HG02840 (cell line): ENCODE measurements around the gene KCNC4.

Experiments
- ATAC-seq: cut with Tn5 transposase; IDR thresholded peaks from one replicate; pipeline ENCODE4 v1.9.1; 2021; ENCODE audit warnings: mild to moderate bottlenecking, moderate library complexity, moderate number of reproducible peaks; ENCODE audit not compliant: unreplicated experiment, low FRiP score

KCNC4 gene

DNA sequence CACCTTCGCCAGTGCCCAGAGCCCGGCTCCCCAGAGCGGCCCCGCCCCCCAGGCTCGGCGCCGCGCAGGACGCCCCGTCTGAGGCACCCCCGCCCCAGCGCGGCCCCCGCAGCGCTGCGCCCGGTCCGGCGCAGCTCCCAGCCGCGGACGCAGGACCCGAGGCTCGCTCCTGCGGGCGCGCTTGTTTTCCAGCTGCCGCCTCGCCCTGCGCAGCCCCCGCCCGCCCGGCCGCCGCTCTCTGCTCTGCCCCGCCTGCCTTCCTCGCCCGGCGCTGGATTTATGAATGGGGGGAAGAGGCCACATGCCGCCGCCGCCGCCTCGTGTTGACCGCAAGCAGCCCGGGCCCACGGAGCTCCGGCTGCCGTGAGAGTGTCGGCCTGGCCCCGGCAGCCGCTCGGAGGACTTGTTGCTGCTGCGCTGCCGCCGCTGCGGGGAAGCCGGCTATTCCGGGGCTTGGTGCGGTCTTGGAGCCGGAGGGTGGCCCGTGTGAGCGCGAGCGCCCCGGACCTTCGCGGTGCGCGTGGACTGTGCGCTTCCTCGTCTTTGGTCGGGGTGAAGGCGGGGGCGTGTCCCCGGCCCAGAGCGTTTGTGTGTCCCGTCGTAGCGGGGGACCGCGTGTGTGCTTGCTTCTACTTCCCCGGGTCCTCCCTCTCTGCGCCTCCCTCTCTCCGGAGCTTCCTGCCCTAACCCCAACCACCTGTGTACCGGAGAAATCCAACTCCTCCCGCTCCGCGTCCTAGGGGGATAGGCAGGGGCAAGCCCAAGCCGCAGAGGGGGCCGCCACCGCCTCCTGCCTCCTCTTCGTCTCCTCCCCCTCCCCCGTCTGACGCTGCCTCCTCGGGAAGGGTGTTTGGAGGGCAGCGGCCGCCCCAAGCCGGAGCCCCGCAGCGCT lies 736 bp downstream of the KCNC4 start:
- peak; percentile 26 for ATAC-seq

DNA sequence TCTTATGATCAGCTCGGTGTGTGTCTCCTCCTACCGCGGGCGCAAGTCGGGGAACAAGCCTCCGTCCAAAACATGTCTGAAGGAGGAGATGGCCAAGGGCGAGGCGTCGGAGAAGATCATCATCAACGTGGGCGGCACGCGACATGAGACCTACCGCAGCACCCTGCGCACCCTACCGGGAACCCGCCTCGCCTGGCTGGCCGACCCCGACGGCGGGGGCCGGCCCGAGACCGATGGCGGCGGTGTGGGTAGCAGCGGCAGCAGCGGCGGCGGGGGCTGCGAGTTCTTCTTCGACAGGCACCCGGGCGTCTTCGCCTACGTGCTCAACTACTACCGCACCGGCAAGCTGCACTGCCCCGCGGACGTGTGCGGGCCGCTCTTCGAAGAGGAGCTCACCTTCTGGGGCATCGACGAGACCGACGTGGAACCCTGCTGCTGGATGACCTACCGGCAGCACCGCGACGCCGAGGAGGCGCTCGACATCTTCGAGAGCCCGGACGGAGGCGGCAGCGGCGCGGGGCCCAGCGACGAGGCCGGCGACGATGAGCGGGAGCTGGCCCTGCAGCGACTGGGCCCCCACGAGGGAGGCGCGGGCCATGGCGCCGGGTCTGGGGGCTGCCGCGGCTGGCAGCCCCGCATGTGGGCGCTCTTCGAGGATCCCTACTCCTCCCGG lies 1.5 kb downstream of the KCNC4 start:
- no peak for ATAC-seq

DNA sequence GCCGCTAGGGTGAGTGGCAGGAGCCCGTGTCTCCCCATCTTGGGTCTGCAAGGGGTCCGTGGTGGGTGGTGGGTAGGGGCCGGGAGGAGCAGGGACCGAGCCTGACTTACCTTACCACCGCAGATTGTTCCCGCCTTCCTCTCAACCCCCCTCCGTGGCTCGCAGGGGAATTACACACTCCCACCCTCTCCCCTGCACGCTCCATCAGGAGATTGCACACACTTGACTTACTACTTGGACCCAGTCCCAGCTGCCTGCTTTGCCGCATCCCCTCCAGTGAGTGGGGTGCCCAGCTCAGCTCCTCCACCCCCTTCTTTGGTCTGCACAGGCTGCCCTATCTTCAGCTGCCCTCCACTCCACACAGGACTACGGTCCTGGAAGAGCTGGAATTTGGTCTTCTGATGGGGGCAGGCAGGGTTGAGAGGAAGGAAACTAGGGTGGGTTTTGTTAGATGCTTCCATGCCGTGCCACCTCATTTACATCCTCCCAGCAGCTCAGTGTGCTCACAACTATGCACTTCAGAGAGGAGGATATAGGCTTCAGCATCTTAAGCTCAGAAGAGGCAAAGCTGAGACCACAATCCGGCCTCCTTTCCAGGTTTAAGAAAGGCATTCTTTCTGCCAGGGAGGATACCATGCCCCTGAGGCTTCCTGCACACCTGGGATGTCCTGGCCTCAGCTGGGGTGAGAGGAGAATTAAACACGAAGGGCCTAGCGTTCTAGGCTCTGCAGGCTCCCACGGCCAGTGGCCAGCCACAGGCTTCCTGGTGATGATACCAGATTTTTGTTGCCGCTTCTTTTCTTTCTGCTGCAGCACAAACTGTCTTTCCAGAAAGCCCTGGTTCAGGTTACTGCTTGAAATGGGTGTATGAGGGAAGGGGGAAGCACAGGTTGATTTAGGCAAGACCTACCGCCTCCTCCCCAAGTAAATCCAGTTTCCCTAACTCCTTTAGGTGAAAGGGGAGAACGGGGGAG lies 2.3 kb downstream of the KCNC4 start:
- ATAC-seq = no peak

DNA sequence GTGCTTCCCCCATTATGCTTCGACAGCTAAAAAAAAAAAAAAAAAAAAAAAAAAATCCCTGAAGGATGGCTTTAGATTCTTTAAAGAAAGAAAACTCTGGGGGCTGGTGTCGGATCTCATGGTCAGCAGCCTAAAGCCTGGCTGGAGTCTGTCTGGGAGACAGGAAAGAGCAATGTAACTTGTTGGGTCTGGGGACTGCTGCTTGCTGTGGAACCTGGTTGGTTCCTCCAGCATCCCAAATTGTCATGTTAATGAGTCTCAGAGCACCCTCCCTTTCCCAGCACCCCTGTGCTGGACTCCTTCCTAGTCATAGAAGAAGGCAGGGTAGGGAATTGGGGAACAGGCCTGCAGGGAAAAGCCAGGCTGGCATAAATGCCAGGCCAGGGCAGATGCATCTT lies 3.0 kb downstream of the KCNC4 start:
- no peak for ATAC-seq

DNA sequence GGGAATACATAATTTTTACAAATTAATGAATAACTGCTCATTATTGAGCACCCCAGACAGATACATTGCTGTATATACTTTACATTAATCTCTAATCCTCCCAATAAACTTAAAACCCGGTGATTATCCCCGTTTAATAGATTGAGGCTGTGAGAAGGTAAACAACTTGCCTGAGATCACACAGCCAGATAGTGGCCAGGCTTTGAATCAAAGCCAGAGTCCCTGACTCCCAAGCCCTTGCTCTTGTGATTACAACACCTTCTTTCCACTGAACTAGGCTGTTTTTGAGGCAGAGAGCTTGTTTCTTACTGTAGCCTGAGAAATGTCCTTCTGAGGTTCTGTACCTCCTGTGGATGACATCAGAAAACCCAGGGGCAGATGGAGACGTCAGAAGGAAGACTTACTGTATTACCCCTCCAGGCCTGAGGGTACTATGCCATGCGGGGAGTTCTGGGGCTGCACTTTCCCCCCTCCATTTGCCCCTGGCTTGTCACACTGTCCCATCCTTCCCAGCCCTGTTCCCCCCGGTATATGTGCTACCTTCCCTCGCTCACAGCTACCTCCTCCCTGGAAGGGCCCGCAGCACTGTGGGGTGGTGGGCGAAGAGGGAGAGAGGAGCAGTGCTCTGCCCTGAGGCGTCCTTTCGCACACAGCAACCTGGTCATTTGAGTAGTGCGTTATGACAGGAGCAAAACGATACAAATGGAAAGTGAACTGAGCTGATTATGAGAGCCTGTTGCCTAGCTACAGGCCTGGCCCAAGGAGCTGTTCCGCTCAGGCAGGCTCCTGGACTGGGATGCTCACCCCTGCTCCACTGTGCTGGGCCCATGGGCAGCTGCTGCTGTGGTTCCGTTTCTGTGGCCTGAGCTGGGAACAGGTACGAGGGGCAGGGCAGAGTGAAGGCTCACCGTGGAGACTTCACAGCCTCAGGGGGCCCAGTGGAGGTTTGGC lies 4.6 kb downstream of the KCNC4 start:
- no peak for ATAC-seq

DNA sequence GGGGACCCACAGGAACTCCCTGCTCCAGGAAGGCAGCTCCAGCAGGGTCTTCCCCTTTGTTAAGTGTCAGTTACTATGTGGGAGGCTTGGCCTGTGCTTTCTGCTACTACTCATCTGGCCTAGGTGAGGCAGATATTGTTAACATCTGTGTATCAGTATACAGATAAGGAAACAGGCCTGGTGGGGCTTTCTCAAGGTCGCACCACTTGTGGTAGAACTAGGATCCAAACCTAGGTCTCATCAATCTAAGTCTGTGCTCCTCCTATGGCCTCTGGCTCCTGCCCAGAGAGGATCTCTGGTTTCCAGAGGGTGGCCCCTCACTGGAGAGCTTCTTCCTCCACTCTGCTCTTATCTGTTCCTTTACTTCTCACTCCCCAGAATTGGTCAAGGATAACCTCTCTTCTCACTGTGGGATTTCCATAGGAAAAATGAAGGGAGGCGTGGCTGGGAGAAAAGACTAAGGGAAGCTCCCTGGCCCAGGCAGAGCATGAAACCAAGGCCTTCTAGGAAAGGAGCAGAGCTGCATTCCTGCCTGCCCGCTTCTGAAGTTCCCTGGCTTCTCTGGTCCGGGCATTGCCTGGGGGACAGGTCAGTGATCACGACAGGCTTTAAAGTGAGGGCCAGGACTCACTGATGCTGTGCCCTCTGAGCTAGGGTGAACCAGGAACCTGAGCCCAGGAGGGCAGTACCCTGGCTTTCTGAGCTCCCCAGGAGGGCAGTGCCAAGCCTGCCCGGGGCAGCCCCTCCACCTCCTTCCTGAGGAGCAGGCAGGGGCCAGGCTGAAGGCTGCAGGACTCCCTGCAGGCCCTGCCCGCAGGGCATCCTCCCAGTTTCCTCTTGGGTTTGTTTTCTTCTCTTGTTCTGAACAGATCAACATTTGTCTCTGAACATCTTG lies 5.8 kb downstream of the KCNC4 start:
- ATAC-seq = no peak

DNA sequence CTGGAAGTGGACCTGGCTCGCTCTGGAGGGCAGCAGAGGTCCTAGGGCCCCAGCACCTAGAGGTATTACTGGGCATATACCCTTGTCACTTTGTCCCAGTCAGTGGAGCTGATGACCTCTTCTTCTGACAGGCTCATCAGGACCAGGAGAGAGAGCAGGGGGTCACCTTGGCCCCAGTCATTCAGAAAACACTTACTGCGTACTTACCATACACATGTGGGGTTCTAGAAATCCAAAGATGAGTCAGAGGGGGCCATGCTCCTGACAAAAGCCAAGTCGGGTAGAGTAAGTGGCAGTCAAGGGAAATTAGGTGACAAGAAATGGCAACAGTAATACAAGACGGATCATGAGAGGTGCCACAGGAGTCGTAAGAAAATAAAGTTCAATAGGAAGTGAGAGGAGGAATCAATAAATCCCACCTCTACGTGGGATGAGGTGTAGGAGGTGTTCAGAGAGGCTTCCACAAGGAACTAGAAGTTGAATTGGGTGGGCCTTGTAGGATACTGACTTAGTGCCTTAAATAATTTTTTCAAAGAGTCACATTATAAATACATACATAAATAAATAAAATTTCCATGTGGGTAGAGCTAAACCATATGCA lies 6.8 kb downstream of the KCNC4 start:
- no peak for ATAC-seq

DNA sequence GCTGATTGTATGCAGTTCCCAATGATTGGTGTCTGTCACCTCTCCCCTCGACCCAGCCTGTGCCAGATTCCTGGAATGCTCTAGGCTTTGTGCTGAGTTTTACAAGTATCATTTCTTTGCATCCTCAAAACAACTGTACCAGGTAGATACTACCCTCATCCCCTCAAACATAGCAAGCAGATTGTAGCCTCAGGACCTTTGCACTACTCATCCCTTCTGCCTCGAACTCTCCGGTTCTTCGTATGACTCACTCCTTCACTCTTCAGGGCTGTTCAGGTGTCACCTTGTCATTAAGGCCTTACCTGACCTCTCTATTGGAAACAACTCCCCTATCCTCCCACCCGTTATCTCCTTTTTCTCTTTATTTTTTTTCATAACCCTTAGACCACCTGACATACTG lies 8.0 kb downstream of the KCNC4 start:
- no peak for ATAC-seq

DNA sequence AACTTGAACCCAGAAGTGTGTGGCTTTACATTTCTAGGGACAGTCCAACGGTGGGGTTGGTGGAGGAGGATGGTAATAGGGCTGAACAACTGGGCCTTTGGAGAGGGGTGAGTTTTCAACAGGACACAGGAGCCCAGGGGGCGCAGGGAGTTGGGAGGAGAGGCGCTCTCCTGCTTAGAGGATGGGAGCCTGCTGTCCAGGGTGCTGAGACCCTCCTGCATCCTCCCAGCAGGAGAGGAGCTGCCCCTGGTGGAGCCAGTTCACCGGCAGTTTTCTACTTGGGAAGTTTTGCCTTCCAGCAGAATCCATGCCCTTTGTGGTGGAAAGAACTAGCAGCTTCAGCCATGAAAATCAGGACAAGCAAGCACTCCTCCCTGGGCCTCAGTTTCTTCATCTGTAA lies 8.6 kb downstream of the KCNC4 start:
- no peak for ATAC-seq

DNA sequence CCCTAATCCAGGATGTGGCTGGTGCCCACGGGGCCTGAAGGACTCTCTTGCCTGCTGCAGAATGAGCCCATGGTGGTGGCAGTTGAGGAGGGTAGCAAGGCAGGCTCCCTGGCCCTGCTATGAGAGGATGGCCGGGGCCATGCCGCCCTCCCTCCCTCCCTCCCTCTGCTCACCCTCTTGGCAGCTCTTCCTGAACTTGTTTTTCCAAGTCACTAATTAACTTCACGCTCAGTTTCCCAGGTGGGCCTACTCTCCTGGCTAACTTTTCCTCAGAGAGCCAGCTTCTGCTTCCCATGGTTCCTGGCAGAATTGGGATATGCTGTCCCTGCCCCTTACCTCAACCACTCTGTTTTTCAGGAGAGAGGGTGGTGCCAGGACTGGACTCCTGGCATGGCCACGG lies 10.2 kb downstream of the KCNC4 start:
- ATAC-seq = no peak

DNA sequence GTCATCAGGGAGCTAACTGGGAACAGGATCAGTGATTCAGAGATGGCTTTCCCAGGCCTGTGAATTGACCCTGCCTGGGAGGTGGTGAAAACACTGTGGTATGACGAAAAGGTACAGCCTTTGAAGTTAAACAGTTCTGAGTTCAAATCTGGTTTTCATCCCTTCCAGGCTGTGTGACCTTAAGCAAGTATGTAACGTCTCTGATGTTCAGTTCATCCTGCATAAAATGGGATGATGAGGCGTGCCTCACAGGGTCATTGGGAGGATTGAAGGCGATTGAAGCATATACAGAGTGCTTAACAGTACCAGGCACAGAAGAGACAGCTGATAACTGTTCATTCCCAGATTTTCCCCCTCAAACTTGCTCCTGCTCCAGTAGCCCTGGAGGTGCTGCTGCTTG lies 11.0 kb downstream of the KCNC4 start:
- no peak for ATAC-seq

DNA sequence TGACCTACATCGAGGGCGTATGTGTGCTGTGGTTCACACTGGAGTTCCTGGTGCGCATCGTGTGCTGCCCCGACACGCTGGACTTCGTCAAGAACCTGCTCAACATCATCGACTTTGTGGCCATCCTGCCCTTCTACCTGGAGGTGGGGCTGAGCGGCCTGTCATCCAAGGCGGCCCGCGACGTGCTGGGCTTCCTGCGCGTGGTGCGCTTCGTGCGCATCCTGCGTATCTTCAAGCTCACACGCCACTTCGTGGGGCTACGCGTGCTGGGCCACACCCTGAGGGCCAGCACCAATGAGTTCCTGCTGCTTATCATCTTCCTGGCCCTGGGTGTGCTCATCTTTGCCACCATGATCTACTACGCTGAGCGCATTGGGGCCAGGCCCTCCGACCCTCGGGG lies 13.0 kb downstream of the KCNC4 start:
- ATAC-seq = no peak

DNA sequence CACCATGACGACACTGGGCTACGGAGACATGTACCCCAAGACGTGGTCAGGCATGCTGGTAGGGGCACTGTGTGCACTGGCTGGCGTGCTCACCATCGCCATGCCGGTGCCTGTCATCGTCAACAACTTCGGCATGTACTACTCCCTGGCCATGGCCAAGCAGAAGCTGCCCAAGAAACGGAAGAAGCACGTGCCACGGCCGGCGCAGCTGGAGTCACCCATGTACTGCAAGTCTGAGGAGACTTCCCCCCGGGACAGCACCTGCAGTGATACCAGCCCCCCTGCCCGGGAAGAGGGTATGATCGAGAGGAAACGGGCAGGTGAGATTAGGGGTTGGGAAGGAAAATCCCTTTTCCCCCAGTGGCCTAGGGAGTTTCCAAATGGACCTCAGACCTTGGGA lies 13.5 kb downstream of the KCNC4 start:
- no peak for ATAC-seq

DNA sequence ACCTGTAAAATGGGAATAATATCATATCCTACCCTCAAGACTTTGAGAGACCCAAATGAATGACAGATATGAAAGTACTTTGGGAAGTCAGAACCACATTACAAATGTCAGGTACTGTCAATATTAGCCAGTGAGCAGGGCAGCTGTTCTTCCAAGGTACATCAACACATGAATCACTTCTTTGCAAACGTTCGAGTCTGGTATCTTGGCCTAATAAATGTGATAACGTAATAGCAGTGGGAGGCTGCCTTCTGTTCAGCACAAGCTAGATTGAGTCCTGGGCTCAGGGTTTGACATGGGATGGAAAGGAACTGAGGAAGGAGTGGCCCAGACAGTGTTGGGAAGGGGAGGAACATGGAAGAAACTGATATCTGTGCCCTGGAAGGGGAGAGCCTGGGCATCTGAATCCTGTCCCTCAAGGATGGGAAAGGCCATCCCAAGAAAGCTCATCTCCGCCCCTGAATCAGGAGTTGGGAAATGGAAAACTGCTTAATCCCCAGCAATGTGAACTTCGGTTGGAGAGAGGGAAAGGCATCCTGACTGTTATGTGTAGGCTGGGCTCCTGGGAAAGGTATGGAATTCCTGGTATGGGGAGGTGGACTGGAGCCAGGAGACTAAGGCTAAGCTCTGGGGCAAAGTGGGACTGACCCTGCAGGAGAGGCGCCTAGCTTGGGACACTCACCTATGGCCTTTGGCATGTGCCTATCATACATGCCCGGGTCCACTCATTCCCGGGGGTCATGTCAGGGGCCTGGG lies 14.3 kb downstream of the KCNC4 start:
- no peak for ATAC-seq

DNA sequence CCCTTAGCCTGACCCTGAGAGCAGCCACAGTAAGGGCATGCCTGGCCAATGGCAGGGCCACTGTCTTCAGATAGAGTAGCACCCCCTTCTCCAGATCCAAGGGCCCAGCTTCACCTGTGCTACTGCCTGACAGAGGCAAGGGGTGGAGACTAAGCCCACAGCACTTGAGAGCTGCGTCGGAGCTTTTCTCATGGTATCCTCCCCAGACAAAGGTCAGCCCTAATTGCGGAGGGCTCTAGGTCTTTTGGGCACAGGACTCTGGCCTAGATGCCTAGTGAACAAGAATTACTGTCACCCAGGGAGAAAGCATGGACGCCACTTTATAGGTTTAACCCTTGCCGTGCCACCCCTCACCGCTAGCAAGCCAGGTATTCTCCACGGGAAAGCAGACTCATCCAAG lies 15.1 kb downstream of the KCNC4 start:
- ATAC-seq = no peak

DNA sequence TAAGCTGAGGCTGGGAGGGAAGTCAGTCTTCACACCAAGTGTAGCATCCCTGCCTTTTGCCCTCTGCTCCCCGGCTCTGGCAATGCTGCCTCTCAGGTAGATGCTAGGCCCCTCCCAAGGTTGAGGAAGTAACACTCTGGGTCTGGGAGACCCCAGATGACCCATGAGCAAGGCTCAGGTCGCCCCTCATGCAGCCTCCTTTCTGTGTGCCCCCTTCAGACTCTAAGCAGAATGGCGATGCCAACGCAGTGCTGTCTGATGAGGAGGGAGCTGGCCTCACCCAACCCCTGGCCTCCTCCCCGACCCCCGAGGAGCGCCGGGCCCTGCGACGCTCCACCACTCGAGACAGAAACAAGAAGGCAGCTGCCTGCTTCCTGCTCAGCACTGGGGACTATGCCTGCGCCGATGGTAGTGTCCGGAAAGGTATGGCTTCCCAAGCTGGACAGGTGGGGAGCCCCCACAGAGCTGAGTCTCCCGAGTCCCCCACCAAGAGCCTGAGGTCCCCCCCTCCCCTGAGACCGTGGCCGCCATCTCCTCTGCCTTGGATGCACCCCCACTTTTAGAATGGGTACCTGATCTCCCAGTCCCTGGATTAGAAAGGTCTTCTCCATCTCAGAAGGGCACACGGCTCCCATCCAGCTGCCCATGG lies 15.8 kb downstream of the KCNC4 start:
- ATAC-seq = no peak

DNA sequence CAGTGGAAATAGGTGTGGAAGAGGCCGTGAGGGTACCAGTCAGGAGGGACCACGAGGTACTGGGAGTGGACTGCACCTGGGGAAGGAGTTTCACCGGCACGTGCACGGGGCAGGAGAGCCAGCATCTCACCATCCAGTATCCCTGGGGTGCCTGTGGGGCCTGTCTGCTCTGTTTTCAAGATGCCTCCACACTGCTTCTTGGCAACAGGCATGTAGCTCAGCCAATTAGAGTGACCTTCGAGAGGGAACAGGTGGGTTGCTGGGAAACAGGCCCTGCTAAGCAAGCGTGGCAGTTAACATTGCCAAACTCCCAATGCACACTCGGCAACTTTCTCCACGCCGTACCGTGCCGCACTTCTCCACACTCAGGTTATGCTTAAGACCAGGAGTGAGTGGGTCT lies 17.7 kb downstream of the KCNC4 start:
- ATAC-seq = no peak
